HG03457 (cell line): ENCODE measurements around the gene LRRC1.
"Not testable (repeated sequence)": the region's sequence is repeated elsewhere in the genome, so short reads cannot be mapped to it uniquely, and the experiment has no call there.

Experiments used
- ATAC-seq: cut with Tn5 transposase; IDR thresholded peaks from one replicate; pipeline ENCODE4 v1.9.1; 2021; ENCODE audit warnings: moderate number of reproducible peaks; ENCODE audit not compliant: unreplicated experiment

Gene LRRC1

GRCh38 chr6:53794720-53795339 lies at the start of gene LRRC1:
Gene LRRC1, plus strand, starts transcription at chr6:53795005. Its CDS starts 252 bp downstream, at chr6:53795257.
- peak; percentile 47 for ATAC-seq

GRCh38 chr6:53746442-53747103 lies 48.2 kb upstream of the LRRC1 start:
- ATAC-seq: no peak

GRCh38 chr6:53750052-53750650 lies 44.7 kb upstream of the LRRC1 start:
- no peak for ATAC-seq

GRCh38 chr6:53751417-53751816 lies 43.4 kb upstream of the LRRC1 start:
- no peak for ATAC-seq

DNA sequence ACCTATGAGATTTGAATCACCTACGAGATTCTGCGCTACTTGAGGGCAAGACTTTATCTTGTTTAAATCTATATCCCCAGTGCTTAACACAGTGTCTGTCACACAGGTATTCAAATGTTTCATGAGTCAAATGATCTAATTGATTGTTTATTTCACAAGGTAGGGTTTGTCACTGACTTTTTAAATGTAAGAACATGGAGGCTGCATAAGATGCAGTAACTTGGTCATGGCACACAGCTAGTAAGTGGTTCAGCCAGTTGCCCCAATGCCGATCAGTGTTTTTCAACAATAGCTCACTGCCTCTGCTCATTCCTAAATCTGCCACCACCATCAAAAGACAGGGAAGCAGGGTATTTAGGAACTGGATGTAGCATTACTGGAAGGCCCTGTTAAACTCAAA lies 42.4 kb upstream of the LRRC1 start:
- no peak for ATAC-seq

DNA sequence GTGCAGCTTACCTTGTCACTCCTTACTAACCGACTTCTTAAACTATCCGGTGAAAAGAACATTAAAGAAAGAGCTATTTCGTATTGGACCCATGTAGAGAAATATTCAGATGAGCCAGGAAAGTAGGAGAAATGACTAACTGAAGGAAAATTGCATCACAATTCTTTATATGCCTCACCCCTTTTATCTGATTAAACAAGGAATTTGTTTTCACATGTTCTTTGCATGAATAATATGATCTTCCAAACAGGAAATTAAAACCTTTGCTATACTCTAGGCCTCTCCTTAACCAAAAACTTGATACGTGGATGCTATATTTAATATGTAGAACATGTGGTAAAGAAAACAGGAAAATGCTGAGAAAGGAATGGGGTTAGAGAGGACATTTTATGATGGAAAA lies 41.9 kb upstream of the LRRC1 start:
- no peak for ATAC-seq

DNA sequence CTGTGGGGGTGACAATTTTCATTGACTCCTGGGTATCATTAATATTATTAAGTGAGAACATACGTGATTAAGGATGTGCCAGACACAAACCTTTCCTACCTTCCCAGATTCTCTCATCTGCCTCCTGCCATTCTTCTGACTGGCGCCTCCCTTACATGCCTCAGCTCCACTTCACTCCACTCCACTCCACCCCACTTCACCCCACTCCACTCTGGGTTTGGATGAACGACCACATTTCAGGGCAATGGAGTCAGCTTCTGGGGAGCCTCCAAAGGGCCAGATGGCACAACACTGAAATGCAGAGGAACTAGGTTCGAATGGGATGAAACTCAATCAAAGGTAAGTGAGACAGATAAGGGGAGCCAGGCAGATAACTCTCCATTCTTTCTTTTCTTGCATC lies 40.5 kb upstream of the LRRC1 start:
- no peak for ATAC-seq

DNA sequence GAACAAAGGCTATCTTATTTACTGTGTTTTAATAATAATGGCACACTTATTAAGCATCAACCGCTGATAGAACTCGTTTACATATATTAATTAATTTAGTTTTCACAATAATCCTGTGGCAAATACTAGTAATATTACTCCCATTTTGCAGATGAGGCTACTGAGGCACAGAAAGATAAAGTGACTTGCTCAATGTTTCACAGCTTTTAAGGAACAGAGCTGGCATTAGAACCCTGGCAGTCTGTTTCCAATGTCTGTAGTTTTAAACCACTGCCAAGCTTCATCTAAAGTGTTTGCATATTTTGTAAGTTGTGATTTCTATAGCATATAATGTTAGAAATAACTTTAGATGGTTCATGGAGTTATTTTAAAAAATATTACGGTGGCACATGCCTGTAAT lies 38.4 kb upstream of the LRRC1 start:
- no peak for ATAC-seq

DNA sequence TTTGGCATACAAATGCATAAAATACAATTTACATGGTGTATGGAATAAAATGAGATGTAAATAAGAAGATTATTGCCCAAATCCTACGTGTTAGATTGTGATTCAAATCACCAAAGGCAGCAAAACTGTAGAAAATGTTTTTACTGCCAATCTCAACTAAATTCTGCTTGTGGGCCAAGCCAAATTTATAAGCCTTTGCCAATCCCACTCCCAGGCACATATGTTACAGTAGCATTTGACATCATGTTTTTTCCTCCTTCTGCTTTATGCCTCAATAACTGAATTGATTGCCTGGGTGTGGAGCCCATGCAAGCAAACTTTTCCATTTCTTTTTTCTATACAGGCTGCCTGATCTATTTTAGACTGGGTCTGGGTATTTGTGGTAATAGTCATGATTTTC lies 36.3 kb upstream of the LRRC1 start:
- ATAC-seq: no peak

DNA sequence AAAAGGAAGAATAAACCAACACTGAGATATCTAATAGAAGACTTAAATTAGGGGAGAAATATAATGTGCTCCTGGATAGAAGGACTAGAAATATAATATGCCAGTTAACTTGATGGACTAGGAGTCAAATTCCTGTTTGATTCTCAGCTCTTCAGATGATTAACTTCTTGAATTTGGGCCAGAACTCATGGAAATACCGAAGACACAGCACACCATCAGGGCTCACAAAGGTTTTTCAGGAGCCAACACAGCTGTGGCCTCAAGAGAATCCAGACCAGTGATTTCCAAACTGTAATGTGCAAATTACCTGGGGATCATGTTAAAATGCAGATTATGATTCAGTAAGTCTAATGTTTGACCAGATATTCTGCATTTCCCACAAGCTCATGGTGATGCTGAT lies 33.8 kb upstream of the LRRC1 start:
- no peak for ATAC-seq

DNA sequence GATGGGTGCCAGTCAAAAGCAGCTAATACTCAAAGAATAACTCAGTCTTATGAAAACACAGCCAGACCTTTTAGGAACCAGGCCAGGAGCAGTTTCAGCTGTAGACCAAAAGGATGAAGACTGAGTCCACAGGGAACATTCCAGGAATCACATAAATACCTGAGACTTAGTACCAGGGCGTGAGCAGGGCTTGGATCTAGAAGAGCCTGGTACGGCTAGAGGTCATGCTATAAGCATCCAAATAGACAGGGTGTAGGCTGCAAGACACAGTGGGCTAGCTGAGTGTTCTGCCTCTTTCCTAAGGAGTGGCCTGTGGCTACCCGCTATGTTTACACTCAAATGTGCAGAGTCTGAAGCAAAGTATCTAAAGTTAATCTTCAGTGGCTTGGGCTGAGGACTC lies 29.5 kb upstream of the LRRC1 start:
- ATAC-seq: no peak

DNA sequence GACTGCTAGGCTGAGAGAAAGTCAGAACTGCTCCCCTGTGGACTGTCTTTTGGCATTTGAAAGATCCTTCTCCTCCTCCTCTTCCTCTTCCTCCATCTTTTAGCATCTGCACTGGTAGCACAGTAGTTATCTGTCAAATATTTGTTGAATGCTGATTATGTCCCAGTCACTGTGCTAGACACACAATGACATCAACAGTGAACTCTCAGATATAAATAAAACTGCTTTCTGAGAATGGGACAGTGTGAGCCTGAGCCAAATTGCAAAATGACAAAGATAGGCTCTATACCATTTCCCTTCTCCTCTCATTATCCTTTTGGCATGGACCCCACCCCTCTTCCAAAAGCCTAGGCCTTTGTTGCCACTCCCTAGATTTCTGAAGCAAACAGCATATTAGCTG lies 27.9 kb upstream of the LRRC1 start:
- no peak for ATAC-seq

- ATAC-seq: no peak
These were observed 26.9 kb upstream of the LRRC1 start for GRCh38 chr6:53767941-53768340.

GRCh38 chr6:53768636-53769035 lies 26.2 kb upstream of the LRRC1 start:
- no peak for ATAC-seq

DNA sequence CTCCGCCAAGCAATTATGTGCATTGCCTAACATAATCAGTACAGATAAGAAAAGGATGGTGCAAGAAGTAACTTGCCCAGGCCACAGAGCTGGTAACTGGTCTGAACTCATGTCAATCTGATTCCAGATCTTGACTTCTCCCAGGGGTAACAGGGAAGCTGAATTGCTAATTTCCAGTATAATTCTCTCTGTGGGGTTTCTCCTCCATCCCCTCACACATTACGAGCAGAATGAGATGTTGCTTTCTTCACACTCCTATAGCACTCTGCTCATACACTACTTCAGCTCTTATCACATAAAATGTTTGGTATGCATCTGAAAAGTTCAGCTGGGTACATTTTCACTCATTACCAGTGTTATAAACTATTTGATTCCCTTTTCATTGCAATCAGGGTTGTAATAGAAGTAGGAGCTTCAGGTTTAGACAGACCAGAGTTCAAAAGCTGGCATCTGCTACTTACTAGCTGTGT lies 24.0 kb upstream of the LRRC1 start:
- no peak for ATAC-seq

DNA sequence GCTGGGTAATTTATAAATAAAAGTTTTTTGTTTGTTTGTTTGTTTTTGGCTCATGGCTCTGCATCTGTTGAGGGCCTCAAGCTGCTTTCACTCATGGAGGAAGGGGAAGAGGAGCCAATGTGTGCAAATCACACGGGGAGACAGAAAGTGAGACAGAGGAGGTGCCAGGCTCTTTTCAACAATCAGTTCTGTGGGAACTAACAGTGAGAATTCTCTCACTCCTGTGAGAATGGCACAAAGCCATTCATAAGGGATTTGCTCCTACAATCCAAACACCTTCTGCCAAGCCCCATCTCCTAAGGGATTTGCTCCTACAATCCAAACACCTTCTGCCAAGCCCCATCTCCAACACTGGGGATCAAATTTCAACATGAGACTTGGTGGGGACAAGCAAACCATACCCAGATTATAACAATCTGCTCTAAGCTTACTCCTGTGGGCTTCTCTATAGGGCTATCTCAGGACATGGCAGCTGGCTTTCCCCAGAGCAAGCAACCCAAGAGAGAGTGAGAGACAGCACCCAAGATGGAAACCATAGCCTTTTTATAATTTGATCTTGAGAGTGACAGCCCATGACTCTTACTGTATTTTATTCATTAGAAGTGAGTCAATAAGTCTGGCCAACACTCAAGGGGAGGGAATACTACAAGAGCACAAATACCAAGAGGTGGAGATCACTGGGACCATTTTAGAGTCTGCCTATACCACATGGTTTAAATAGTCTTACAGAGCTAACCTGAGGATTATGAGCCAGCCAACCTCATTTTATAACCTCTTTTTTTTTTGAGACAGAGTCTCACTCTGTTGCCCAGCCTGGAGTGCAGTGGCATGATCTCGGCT lies 22.8 kb upstream of the LRRC1 start:
- ATAC-seq: no peak

DNA sequence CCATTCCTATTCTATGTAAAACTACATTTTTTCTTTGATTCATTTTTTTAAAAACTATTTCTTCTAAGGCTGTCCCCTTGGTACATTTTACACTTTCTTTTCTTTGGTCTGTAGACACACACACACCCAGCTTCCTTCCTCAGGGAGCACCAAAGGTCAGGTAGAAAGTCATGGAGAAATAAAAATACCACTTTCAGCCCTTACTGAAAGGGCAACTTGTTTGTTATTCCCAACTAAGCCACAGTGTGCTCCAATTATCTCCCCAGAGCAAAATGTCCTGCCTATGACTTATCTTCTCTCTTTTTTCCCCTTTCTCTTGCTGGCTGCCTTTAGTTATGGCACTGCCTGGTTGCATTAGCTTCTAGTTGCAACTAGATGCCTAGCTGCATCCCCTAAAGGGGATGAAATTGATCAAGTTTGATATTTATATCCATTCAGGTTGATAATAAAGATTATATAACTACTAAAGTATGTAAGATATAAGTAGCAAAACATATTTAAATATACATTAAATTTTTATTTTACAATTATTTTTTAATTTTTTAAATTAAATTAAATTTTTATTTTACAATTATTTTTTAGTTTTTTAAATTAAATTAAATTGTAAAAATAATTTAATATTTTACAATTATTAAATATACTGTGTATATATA lies 21.6 kb upstream of the LRRC1 start:
- no peak for ATAC-seq

DNA sequence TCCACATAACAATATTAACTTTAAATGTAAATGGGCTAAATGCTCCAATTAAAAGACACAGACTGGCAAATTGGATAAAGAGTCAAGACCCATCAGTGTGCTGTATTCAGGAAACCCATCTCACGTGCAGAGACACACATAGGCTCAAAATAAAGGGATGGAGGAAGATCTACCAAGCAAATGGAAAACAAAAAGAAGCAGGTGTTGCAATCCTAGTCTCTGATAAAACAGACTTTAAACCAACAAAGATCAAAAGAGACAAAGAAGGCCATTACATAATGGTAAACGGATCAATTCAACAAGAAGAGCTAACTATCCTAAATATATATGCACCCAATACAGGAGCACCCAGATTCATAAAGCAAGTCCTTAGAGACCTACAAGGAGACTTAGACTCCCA lies 18.7 kb upstream of the LRRC1 start:
- ATAC-seq: not testable (repeated sequence)

DNA sequence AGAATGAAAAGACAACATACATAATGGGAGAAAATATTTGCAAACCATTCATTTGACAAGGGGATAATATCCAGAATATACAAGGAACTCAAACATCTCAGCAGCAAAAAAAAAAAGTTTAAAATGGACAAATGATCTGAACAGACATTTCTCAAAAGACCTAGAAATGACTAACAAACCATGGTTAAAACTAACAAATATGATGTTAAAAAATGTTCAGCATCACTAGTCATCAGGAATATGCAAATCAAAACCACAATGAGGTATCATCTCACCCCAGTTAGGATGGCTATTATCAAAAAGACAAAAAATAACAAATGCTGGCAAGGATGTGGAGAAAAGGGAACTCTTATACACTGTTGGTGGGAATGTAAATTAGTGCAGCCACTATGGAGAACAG lies 9.8 kb upstream of the LRRC1 start:
- not testable (repeated sequence) for ATAC-seq

DNA sequence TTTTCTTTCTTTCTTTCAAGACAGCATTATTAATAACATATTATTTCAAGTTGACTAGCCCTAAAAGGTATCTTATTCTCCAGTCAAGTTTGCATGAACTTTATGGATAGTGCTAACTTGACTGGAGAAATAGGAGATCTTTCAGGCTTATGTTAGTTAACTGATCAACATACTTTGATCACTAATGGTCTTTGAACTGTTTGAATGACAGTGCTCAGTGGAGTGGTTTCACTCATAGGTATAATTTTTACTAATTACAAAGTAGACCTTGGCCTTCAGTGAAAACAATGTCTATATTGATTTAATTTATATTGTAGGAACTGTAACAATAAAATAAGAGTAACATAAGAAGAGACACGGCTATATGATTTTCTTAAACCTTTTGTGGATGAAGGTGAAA lies 8.0 kb upstream of the LRRC1 start:
- ATAC-seq: no peak

DNA sequence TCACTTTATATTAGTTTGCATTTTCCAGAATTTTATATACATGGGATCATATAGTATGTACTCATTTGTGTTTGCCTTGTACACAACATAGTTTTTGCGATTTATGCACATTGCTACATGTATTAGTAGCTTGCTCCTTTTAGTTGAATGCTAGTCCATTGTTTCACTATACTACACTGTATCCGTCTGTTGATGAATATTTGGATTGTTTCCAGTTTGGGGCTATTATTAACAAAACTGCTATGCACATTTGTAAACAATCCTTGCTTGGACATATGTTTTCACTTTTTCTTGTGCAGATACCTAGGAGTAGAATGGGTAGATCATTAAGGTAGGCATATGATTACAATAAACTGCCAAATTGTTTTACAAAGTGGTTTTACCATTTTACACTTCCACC lies 3.9 kb upstream of the LRRC1 start:
- ATAC-seq: no peak
